GM21515 (cell line): Measurements from ENCODE around the gene RABEP2.
"Not testable (repeated sequence)": the region's sequence is repeated elsewhere in the genome, so short reads cannot be mapped to it uniquely, and the experiment has no call there.

Experiments
- ATAC-seq: cut with Tn5 transposase; IDR thresholded peaks from one replicate; pipeline ENCODE4 v1.9.1; 2021; ENCODE audit not compliant: unreplicated experiment

The RABEP2 gene

DNA sequence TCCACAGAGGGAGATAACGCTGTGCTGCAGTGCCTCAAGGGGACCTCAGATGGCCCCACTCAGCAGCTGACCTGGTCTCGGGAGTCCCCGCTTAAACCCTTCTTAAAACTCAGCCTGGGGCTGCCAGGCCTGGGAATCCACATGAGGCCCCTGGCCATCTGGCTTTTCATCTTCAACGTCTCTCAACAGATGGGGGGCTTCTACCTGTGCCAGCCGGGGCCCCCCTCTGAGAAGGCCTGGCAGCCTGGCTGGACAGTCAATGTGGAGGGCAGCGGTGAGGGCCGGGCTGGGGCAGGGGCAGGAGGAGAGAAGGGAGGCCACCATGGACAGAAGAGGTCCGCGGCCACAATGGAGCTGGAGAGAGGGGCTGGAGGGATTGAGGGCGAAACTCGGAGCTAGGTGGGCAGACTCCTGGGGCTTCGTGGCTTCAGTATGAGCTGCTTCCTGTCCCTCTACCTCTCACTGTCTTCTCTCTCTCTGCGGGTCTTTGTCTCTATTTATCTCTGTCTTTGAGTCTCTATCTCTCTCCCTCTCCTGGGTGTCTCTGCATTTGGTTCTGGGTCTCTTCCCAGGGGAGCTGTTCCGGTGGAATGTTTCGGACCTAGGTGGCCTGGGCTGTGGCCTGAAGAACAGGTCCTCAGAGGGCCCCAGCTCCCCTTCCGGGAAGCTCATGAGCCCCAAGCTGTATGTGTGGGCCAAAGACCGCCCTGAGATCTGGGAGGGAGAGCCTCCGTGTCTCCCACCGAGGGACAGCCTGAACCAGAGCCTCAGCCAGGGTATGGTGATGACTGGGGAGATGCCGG is 7.5 kb upstream of the RABEP2 start:
- no peak for ATAC-seq

DNA sequence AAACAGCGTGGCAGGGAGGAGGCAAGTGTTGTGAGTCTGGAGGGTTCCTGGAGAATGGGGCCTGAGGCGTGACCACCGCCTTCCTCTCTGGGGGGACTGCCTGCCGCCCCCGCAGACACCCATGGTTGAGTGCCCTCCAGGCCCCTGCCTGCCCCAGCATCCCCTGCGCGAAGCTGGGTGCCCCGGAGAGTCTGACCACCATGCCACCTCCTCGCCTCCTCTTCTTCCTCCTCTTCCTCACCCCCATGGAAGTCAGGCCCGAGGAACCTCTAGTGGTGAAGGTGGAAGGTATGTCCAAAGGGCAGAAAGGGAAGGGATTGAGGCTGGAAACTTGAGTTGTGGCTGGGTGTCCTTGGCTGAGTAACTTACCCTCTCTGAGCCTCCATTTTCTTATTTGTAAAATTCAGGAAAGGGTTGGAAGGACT is 6.8 kb upstream of the RABEP2 start, which contains the start of gene CD19:
CD19 (plus strand) TSS at position 171 of the 425 bp plus-strand sequence; CDS start at position 201, 30 bp downstream.
- ATAC-seq = no peak

DNA sequence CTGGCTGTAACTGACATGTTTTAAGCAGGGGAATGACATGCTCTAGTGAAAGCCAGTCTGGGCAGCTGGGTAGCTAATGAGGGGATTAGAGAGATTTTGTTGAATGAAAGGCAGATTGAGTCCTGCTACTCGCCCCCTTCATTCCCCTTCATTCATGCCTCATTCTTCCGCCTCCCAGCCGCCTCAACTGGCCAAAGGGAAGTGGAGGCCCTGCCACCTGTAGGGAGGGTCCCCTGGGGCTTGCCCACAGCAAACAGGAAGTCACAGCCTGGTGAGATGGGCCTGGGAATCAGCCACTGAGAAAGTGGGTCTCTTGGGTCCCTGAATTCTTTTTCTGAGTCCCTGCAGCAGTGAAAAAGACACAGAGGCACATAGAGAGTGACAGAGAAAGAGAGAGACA is 5.6 kb upstream of the RABEP2 start:
- ATAC-seq = no peak

DNA sequence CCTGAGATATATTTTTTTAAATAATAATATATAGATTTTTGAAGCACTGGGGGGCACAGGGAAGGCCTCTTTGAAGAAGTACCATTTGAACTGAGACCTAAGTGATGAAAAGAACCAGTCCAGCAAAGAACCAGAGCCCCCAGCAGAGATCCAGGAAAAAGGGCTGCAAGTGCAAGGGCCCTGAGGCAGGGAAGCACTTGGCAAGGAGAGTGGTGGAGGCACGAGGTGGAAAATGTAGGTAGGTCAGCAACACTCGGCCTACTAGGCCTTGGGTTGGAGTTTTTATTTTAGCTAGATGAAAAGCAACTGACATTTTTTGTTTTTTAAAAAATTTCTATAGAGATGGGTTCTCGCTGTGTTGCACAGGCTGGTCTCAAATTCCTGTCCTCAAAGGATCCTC is 5.2 kb upstream of the RABEP2 start:
- no peak for ATAC-seq

DNA sequence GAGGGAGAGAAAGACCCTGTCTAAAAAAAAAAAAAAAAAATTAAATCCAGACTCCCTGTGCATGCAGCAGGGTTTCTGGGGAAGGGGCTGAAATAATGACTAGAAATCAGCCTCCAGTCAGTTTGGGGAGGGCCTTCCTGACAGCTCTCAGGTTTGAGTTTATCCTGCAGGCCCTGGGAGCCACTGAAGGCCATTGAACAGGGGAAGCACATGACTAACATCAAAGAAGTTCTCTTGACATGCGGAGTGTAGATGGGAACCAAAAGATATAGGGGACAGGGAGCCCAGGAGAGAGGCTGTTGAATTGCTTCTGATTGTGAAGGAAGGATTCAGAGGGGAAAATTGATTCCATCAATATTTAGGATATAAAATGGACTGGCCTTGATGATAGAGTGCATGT is 2.8 kb upstream of the RABEP2 start:
- ATAC-seq = no peak

DNA sequence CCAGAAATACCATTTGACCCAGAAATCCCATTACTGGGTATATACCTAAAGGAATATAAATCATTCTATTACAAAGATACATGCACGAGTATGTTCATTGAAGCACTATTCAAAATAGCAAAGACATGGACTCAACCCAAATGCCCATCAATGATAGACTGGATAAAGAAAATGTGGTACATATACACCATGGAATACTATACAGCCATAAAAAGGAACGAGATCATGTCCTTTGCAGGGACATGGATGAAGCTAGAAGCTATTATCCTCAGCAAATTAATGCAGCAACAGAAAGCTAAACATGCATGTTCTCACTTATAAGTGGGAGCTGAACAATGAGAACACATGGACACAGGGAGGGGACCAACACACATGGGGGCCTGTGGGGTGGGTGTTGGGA is 1.2 kb upstream of the RABEP2 start:
- not testable (repeated sequence) for ATAC-seq

DNA sequence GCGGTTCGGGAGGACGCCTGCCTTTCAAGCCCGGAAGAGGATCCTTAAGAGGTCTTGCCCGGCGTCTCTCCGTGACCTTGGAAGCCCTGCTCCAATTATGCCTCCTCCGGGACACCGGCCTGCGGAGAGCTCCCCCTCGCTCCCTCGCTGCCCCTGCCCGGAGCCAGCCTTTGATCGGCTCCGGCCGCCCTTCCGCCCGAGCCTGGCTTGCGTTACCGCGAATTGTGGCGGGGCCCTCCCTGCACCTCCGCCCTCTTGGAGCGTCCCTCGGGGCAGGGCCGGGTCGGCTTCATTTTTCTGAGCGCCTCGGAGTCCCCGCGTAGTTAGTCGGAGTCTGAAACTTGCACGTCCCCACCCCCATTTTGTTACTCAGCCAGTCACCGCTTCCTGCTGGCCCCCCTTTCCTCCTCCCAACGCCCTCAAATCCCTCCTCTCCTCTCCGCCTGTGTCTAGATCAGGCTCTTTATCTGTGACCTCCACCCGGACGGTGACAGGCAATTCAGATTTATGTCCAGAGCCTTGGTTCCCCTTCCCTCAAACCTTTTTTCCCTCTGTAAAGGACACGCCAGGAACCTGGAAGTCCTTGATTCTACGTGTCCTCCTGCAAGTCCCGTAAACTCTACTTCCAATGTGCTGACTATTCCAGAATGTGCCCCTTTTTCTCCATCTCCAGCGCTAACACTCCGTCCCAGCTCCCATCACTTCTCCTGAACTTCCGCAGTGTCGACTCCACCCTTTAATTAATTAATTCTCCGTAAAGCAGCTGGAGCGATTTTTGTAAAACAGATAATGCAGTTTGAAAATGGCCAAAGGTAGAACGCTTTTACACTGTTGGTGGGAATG is 569 bp upstream of the RABEP2 start:
- ATAC-seq = peak; percentile 27

DNA sequence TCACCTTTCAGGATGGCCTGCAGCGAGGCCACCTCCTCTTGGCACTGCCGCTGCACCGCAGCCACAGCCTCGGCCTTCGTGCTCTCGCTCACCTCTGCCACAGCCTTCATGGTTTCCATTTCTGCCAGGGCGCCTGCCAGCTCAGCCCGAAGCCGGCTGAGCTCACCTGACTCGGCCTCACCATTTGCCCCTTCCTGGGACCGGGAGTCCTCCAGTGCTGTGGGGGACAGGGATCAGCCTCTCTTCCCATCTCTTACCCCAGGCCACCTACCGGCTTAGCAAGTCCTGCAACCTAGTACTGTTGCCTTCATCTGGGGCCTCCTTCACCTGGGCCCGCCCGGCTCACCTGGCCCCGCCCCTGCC is 658 bp downstream of the RABEP2 start:
- no peak for ATAC-seq

DNA sequence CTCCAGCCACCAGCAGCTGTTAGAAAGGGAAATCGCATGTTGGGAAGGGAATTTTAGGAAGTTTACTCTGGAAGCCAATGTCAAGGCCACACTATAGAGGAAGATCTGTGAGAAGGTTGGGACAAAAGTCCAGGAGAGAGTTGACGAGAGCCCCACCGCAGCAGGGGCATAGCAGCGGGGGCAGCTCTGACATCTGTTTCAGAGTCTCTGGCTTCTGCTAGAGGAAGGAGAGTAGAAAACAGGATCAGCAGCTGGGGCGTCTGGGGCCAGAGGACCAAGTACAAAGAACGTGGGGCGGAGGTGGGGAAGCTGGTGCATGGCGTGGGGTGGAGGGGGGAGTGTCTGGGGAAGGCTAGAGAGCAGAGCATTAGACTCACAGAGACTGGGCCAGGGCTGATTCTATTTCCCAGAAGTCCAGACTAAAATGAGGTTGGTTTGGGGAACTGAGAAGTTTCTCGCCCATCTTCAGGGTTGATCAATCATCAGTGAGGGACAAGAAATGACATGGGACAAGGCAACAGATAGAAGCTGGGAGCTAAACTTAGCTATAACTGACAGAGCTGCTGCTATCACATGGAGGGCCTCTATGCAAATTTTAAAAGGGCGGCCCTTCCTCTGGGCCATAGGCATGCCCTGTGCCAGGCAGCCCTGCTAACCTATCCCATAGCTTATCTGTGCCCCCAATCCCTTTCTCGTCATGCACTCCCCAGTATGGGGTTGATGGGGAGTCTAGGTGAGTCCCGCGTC is 1.2 kb downstream of the RABEP2 start:
- peak; percentile 48 for ATAC-seq

DNA sequence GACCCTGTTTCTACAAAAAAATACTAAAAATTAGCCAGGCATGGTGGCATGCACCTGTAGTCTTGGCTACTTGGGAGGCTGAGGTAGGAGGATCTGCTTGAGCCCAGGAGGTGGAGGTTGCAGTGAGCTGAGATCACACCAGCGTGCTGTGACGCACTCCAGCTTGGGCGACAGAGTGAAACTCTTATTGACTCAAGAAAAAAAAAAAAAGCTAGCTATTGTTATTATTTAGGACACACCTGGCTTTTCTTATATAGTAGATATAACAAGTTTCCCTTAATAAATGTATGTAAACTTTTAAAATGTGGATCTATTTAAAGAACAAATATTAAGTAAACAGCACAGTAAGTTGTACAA is 1.8 kb downstream of the RABEP2 start:
- no peak for ATAC-seq

DNA sequence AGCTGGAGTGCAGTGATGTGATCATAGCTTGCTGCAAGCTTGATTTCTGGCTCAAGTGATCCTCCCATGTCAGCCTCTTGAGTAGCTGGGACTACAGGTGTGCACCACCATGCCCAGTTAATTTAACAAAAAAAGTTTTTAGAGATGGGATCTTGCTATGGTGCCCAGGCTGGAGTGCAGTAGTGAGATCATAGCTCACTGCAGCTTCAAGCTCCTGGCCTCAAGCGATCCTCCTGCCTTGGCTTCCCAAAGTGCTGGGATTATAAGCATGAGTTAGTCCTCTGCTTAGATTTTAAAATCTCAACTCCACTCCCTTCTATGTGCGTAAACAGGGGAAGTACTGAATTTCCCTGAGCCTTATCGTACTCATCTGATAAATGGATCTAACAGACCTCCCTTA is 6.3 kb downstream of the RABEP2 start:
- ATAC-seq = no peak

DNA sequence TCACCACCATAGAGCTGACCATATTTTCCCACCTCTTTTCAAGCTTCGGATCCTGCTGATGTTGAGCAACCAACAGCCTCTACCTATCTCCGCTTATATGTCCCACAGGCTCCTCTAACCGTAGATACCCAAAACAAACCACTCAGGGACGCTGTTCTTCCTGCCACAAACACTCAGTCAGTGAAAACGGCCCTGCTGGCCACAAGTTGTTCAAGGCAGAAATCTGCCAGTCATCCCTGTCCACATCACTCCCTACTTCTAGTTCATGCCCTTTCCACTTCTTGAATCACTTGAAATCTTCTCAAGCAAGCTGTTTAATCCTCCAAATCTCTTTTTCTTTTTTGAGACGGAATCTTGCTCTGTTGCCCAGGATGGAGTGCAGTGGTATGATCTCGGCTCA is 7.9 kb downstream of the RABEP2 start:
- ATAC-seq = no peak

DNA sequence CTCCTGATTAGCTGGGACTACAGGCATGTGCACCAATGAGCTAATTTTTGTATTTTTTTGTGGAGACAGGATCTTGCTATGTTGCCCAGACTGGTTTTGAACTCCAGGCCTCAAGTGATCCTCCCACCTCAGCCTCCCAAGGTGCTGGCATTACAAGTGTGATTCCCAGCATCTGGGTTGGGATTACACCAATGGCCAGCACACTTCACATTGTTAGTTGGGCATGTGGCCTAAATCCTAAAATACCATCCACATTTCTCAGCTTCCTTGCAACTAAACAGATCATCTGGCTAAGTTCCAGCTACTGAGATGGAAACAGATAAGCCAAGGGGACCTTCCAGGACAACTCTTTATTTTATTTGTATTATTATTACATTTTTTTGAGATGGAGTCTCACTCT is 9.9 kb downstream of the RABEP2 start:
- ATAC-seq = no peak

DNA sequence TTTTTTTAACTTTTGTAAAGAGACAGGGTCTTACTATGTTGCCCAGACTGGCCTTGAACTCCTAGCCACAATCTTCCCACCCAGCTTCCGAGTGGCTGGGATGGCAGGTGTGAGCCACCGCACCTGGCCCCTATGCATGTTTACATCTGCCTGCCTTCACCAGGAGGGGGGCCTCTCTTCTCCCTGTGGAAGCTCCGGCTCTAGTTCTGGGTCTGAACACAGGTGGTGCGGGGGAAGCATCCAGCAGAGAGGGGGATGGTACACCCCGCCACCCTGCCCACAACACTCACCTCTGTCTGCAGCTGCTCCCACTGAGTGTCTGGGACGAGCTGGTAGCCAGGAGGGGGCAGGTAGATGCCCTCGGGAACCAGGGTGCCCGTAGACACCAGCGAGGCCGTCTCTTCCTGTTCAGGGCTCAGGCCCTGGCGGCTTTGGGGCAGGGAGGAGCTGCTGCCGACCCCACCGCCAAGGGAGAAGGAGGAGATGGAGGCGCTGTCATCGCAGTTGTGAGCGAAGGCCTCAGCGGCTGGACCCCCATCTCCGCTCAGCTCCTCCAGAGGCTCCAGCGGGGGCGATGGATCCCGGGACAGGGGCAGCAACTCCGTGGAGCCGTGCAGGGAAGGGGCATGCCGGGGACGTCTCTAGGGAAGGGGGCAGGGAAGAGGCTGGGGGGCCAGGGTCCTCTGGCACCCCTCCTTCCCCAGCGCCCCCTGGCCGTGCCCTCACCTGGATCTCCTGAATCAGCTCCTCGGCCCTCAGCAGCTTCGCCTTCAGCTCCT is 10.9 kb downstream of the RABEP2 start:
- ATAC-seq = no peak

DNA sequence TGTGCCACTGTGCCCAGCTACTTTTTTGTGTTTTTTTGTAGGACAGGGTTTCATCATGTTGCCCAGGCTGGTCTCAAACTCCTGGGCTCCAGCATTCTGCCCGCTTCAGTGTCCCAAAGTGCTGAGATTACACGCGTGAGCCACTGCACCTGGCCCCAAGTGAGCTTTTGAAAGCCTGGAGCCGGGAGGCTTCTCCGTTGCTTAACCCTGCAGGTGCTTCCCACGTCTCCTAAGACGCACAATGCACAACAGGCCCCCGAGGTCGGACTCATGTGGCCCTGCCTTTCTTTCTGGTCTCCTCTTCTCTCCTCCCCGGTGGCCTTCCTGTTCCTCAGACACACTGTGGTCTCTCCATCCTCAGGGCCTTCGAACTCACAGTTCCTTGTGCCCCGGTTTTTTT is 12.5 kb downstream of the RABEP2 start:
- no peak for ATAC-seq

DNA sequence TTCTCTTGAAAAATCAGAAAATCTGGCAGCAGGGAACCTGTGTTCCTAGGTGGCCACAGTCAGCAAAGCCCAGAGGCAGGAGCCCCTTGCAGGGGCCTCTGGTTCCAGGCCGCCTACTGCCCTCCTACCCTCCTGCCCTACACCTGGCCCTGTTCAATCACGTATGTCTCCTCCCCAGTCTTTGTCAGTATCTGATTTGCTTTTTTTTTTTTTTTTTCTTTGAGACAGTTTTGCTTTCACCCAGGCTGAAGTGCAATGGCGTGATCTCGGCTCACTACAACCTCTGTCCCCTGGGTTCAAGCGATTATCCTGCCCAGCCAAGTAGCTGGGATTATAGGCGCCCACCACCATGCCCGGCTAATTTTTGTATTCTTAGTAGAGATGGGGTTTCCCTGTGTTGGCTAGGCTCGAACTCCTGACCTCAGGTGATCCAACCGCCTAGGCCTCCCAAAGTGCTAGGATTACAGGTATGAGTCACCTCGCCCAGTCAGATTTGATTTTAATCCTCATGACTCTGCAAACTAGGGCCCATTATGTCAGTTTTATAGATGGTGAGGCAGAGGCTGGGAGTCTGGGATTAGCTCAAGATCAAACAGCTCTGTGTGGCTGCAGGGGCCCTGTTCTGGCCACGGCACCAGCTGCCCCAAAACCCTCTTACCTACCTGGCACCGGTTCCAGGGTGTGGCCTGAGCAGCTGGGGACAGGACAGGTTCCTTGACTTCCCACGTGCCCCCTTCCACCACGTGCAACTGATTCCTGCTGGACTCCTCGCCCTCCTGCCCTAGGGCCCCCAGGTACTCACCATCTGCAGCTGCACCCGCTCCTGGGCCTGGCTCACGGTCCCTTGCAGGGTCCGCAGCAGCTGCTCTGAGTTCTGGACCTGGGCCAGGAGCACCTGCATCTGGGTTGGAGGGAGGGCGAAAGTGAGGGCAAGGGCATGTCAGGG is 14.7 kb downstream of the RABEP2 start:
- no peak for ATAC-seq

DNA sequence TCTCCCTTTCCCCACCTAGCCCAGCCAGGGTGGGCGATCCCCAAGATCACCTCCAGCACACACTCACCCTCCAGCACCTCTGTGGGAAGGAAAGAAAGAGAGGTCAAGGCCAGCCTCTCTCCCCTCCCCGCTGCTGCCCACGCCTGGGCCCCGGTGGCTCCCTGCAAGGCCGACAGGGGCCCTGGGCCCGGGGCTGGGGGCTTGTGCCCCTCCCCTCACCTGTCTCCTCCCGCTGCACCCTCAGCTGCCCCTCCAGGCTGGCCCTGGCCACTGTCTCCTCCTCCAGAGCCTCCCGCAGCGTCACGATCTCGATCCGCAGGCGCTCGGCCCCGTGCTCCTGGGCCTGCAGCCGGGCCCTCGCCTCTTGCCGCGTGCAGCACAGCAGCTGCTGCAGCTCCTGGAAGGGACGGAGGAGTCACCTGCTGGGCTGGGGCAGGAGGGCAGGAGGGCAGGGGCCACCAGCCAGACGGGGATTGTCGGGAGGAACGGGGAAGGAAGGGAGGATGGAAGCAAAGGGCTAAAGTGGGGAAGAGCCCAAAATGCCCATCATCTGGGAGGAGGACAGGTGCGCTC is 19.2 kb downstream of the RABEP2 start:
- ATAC-seq = no peak

DNA sequence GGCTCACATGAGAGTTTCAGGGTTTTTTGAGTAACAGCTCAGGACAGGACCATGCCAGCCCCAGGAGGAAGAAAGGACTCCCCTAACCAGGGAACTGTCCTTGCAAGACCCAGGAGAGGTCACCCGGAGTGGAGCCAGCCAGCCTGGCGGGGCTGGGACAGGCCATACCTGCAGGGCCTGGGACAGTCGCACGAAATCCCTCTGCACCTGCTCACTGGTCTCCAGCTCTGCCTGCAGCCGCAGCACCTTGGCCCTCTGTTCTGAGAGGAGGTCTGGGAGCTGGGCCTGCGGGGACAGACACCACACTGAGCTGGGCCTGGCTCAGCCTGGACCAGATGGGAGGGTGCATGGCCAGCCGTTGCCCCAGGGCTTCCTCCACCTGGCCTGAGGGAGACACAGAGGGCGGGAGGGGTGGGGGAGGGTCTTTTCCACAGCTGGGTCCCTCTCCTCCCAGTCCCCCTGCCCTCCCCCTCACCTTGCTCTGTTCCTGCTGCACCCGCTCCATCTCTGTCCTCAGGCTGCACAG is 19.7 kb downstream of the RABEP2 start:
- ATAC-seq = no peak

DNA sequence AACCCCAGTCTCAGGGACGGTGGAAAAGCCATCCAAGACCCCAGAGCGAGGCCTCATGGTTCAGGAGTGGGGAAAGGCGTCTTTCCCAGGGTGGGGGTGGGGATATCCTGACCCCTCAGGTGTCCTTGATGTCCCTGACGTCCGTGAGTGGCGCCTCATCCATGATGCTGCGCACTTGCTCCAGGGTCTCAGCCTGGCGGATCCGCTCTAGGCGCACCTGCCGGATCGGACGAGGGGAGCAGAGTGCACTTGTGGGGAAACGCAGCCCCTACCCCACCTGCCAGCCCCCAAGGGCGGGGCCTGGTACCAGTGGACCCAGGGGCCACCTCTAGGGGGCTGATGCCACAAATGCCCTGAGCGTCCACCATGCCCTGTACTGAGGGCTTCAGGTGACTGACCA is 20.2 kb downstream of the RABEP2 start:
- ATAC-seq = no peak
